T-helper 2 cell treated with Interferon-gamma antibody and Interleukin-4, amounts not matched to agents 100 ng/mL and 5 ng/mL, for 36 hours (primary cell): ENCODE data around the gene SLC45A3. TPM values are rescaled to one million over a fixed set of nuclear protein-coding genes. Genes with fewer than 3 reads are reported as not detected.
"Not testable (repeated sequence)": the region's sequence is repeated elsewhere in the genome, so short reads cannot be mapped to it uniquely, and the experiment has no call there.

Experiments used
- intact Hi-C: fragments of 100-400 bp; cut with micrococcal nuclease; formaldehyde crosslinking; loops from one replicate; pipeline ENCODE4 v1.15.1; 2023
- total RNA-seq: library from RNA; stranded (reverse); gene quantifications from 2 replicates; pipeline ENCODE4 v1.2.3, GENCODE V29; 2022

The SLC45A3 gene, protein sequence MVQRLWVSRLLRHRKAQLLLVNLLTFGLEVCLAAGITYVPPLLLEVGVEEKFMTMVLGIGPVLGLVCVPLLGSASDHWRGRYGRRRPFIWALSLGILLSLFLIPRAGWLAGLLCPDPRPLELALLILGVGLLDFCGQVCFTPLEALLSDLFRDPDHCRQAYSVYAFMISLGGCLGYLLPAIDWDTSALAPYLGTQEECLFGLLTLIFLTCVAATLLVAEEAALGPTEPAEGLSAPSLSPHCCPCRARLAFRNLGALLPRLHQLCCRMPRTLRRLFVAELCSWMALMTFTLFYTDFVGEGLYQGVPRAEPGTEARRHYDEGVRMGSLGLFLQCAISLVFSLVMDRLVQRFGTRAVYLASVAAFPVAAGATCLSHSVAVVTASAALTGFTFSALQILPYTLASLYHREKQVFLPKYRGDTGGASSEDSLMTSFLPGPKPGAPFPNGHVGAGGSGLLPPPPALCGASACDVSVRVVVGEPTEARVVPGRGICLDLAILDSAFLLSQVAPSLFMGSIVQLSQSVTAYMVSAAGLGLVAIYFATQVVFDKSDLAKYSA
- total RNA-seq: 0.16 and 0.23 TPM in 2 replicates

GRCh38 chr1:205680073-205680851 lies at the start of gene SLC45A3:
Gene SLC45A3, minus strand, starts transcription at chr1:205680509. Its CDS starts 15,853 bp downstream, at chr1:205664656.
- intact Hi-C loops: no loop called here

GRCh38 chr1:205726619-205727125 lies 46.4 kb upstream of the SLC45A3 start:
- intact Hi-C loops: no loop called here

DNA sequence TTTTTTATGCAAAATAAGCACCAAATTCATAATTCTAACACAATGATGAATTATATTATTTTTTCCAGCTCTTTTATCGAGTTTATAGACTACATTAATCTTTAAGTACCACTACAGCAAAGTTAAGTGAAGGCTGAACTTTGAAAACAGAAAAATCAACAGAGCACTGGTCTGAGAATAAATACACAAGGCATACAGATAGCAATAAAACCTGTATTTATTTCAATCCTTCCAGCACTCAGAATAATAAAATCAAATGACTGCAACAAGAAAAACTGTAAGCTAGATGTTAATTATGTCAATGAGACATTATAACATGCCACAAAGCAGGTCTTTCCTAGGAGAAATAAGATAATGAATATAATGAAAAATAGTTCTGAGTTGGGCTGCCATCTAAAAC lies 45.2 kb upstream of the SLC45A3 start:
- intact Hi-C loops: no loop called here

DNA sequence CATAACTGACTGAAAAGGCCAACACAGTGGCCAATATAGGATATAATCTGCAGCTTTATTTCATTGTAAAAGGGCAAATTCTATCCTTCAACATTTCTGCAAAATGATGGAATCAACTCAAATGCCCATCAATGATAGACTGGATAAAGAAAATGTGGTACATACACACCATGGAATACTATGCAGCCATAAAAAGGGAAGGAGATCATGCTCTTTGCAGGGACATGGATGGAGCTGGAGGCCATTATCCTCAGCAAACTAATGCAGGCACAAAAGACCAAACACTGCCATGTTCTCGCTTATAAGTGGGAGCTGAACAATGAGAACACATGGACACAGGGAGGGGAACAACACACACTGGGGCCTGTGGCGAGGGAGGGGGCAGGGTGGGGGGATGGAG lies 40.4 kb upstream of the SLC45A3 start:
- intact Hi-C loops: not testable (repeated sequence)

- intact Hi-C loops: no loop called here
Observed at GRCh38 chr1:205719762-205720161, 39.5 kb upstream of the SLC45A3 start.

DNA sequence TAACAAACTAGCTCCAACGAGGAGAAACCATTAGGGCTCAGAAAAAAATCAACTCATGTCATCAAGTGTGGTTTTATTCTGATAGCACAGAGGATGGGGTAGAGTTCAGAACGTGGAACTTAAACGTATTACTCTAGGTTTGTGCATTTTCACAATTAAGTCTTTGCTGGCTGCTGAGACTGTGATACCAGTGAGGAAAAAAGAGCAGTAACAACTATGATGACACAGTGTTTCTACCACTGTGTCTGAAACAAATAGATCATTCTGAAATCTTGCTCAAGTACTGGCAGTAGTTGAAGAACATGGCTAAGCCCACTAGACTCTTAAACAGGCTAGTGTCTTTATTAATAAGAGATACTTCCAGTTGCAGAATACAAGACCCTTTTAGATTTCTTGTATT lies 38.7 kb upstream of the SLC45A3 start:
- intact Hi-C loops: no loop called here

DNA sequence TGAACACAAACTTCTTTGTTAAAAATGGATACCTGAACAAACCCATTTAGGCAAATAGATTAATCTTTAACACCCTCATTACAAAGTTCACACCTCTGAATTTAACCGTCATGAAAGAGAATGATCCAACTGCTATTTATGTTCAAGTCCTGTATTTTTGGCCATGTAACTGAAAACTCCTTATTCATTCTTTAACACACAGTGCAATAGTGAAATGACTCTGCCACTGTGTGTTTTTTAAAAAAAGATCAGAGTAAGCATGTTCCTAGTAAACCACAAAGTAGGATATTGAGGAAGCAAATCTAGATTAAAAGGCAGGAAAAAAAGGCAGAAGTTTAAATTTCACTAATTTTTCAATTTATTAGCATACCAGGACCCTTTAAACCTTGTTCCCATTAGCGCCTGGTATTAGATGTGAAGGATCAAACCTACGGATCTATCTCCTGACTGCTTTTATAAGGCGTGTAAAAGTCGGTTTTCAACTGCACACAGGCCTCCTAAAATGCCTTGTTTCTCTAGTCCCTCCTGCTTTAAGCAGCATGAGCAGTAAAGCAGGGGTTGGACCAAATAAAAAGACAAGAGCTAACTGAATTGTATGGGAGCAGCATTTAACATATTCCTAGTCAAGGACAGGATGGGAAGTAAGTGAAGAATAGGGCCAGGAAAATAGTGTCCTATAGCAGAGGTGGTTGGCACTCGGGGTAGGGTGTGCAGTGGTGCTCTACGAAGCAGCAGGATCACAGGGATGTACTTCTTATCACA lies 36.2 kb upstream of the SLC45A3 start:
- intact Hi-C loops: no loop called here

GRCh38 chr1:205715628-205716027 lies 35.3 kb upstream of the SLC45A3 start:
- intact Hi-C loops: no loop called here

DNA sequence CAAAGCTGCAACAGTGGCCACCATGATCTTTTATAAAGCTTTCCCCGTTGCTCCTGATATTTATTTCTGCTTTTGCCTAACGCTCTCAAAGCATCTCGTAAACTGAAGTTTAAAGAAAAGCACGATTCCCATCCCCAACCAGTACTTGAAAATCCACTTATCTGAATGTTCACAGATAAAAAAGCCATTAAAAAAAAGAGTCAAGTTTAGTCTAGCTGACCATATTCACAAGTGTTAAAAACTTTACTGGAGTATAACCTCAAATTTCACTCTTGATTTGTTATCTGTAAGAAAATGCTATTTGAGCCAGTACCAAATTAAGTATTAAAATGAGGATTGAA lies 34.6 kb upstream of the SLC45A3 start:
- intact Hi-C loops: no loop called here

DNA sequence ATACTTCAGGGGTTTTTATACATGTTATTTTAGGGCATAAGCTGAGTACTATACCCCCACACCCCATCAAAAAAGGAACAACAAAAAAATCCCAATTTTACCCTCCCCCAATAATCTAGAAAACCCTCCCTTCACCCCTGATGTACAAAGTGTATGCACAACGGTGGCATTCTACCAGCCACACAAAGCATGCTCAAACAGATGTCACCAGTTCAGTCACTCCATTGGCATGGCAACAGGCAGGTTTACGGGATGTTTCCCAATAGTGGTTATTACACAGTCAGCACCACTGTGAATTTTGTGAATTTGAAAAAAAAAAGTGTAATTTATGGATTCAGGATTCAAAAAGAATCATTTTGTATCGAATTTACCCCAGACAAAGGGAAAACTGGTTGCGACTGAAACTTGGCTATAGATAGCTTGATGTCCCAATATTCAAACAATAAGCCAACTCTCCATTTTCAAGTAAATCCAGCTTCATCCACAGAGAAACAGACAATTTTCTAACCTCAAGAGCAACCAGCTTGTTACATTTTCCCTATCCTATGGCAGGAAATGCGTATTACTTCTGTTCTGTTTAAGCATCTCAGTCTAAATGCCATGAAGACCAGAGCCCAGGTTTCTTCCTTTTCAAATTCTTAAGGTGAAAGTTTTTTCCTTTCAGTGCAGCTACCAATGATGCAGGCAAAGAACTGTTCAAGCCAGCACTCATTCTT lies 34.0 kb upstream of the SLC45A3 start:
- intact Hi-C loops: no loop called here

DNA sequence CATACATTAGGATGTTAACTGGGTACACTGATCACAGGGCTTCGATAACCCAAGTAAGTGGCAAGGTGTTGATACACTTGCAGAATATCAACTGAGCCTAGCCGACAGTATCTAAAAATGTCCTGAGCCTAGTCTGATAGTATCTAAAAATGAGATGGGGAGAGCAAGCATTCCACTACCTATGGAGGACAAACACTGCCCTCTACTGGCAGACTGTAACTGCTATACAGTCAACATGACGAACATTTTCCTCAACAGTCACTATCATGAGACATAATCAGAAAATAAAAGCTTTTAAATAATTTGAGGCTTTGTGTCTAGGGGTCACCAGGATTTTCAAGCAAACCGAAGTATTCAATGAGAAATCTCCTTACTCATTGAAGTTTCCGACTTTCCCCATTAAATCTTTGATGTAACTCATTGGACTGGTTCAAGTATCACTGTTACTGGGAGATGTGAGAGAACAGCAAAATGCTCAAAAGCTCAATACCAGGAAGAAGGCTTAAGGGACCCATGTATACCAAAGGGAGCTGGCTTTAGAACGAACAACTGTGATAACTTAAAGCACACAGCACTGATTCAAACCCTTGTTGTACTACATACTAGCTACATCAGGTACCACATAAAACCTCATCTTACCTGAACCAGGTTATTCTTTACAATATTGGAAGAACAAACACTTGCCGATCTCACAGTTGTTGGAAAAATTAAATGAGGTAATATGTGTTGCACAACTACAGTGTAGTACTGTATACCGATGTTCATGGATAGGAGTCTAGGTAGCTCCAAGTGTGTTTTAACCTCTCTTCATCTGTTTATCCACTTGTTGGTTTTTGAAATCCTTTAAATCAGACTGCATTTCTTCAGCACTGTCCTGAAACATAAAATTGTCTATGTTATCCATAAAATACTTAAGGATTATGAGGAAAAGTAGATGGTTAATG lies 31.1 kb upstream of the SLC45A3 start:
- intact Hi-C loops: loop anchor here (1.0 to 2.0 kb wide), 5 partner anchors 37 to 183 kb away; no protein-coding TSS in a partner anchor

DNA sequence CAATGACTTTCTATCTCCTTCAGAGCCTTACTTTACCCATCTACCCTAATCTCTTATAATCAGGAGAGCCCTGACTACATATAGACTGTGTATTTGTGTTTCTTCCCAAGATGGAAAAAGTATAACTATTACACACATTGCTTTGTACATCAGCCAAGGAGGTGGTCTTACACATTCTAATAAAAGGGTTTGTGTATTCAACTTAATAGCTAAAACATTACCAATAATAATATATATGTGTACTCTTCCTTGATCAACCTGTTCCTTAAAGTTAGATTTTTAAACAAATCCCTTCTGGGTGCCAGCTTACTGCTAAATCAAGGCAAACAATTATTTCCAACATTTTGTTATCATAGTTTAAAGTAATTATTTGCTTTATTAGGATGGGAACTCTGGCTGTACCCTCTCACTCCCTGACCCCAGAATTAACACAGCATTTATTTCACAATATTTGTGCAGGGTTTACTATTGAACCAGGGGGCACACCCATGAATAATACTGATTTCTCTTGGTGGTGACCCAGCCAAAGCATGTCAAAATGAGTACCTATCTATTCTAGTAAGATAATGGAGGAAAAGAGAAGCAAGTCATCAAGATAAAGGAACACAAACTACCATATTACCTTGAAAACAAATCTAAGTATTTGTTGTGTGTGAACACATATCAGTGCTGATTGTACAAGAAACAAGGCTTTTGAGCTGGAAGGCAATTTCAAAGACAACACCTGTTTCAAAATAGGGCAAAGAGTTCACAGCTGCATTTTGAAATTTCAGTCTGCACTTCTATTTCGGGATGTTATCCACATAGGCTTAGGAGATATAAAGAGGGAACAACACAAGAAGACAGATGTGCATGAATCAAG lies 30.1 kb upstream of the SLC45A3 start:
- intact Hi-C loops: loop anchor here (1.0 to 2.0 kb wide), 5 partner anchors 38 to 182 kb away; no protein-coding TSS in a partner anchor

DNA sequence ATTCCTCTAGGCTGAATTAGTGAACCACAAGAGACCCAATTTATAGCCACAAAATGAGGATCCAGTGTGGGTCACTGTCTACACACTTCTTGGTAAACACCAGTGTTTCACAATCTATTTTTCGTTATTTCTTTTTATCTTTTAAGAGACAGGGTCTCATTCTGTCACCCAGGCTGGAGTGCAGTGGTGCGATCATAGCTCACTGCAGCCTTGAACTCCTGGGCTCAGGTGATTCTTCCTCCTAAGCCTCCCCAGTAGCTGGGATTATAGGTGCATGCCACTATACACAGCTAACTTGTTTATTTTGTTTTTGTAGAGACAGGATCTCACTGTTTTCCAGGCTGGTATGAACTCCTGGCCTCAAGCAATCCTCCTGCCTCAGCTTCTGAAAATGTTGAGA lies 29.3 kb upstream of the SLC45A3 start:
- intact Hi-C loops: loop anchor here (2.0 kb wide), 4 partner anchors 39 to 181 kb away; no protein-coding TSS in a partner anchor

DNA sequence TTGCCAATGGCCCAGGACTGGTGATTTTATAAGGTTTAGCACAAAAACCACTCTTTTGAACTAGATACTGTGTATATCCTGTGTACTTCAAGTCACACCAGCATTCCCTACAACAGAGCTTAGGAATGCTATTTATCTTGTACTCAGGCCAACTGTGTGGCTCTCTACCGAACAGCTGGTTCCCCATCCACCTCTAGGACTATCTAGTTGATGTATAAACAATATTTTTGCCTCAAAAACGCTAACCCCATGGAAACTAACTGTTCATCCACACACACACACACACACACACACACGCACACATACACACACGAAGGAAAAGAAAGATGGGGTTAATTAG lies 28.7 kb upstream of the SLC45A3 start:
- intact Hi-C loops: no loop called here

- intact Hi-C loops: no loop called here
Observed at GRCh38 chr1:205706601-205707502, 26.5 kb upstream of the SLC45A3 start.

DNA sequence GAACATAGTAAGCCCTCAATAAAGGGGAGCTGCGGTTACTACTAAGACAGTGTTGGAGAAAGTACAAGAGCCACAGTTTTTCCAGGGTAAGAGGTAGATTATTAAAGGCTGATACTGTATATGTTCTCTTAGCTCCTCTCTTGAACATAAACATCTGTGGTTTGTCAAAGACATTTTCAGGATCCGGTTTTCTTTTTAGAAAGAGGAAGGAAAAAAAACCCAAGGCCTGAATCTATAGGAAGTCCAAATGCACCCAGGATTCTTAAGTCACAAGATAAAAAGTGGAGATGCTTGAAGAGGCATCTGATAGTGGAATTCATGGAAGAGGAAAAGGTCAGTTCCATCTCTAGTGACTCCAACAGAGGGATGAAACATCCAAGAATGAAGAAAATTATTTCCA lies 24.6 kb upstream of the SLC45A3 start:
- intact Hi-C loops: no loop called here

DNA sequence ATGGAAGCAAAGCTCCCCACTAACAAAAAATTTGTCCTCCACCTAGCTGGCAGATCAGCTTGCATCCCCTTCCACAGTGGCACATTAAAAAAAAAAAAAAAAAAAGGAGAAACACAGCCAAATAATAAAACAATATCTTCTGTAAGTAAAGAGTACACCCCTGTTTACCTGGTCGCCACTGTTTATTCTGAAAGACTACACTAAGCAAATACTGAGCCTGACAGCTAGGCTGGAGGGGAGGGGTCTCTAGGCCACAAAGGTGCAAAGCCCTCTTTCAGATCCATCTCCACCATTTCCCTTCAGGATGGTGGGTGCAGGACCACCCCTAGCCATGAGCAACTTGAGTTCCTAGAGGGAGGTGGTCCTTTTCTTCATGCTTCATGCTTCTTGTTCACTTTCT lies 22.8 kb upstream of the SLC45A3 start:
- intact Hi-C loops: no loop called here

GRCh38 chr1:205701891-205702290 lies 21.6 kb upstream of the SLC45A3 start:
- intact Hi-C loops: no loop called here
